ENCODE measurements around the gene TMC4.

GRCh38 chr19:54206030-54206830, 33.3 kb upstream of the TMC4 start:
- TF ChIP-seq CTCF (IDR thresholded peaks at IDR 0.05) = no peak
- TF ChIP-seq POLR2A (IDR thresholded peaks at IDR 0.05) = no peak

All from adrenal gland (tissue), 5 donors.